Smooth muscle cell of trachea (primary cell): Measurements from ENCODE around the gene TOM1. TPM values are rescaled to one million over a fixed set of nuclear protein-coding genes. Genes with fewer than 3 reads are reported as not detected.

Experiments used
- total RNA-seq: library from RNA; depleted of rRNA; stranded (reverse); fragments of >200 nt; gene quantifications from 2 replicates; pipeline ENCODE4 v1.2.1, GENCODE V29; 2014

TOM1 gene
- total RNA-seq, result 26.2 and 62.9 TPM in 2 replicates

DNA sequence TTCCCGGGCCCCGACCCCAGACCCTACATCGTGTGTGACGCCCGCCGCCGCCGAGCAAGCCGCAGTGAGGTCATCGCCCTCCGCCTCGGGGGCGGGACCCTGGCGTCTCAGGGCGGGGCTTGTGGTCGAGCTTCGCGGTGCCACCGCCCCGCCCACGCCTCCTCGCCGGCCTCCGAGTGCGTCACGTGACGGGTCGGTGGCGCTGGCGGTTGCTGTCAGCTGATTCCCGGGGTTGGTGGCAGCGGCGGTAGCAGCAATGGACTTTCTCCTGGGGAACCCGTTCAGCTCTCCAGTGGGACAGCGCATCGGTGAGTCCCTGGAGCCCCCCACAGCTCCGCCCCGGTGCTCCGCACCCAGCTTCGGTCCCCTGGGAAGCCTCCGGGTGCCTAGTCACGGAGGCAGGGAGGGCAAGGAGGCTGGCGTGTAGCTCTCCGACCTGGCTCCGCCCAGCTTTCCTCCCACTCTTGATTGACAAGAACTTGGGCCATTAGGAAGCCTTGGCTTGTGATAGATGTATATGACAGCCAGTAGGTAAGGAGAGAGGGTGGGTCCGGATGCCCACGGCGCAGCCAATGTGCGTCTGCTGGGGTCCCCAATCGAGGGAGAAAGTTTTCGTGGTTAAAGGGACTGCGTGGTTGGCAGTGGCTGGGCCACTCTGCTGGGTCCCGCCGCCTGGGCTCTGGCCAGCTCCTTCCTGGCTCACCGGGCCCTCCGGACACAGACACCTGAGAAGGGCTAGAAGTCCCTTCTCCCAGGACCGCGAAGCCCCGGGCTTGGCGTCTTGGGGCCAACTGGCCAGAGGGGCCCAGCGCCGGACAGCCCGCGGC, at the start of gene TOM1:
TOM1 (plus strand) TSS at position 222 of the 827 bp plus-strand sequence; CDS start at position 257, 35 bp downstream.

DNA sequence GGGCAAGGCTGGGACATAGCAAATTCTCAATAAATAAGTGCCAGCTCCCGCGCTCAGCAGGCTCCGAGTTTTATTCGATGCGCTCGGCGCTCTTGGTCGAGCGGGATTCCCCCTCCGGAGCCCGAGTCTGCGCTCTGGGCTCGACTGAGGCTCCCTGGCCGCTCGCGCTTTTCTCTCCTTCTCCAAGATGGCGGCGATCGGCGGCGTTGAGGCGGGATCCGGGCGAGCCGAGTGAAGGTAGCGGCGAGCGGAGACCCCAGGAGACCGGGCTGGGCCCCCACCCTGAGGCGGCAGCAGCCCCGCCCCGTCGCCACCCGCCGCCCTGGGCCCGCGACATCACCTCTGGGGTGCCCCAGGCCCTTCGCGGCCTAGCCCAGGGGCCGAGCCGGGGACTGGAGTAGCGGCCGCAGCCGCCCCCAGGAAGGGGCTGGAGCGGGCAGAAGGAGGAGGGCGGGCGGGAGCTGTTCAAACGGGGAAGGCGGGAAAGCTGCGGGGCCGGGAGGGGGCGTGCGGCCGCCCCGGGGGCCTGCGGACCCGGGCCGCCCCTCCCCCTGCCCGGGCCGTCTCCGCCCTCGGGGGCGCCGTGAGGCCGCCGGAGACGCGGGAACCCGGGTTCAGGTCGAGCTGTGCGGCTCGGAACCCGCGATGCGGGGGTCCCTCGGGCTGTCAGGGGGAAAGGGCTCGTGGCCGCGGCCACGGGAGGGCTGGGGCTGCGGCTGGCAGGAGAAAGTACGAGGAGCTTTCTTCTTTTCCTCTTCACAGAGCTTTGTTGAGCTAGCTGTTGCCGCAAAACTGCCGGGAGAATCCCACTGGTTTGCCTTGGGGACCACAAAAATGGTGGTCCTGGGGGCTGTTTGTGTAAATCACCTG, 42.1 kb upstream of the TOM1 start, which contains the start of gene HMGXB4:
HMGXB4 (plus strand) TSS at position 173 of the 870 bp plus-strand sequence. CDS start 4,898 bp downstream, outside the sequence.

DNA sequence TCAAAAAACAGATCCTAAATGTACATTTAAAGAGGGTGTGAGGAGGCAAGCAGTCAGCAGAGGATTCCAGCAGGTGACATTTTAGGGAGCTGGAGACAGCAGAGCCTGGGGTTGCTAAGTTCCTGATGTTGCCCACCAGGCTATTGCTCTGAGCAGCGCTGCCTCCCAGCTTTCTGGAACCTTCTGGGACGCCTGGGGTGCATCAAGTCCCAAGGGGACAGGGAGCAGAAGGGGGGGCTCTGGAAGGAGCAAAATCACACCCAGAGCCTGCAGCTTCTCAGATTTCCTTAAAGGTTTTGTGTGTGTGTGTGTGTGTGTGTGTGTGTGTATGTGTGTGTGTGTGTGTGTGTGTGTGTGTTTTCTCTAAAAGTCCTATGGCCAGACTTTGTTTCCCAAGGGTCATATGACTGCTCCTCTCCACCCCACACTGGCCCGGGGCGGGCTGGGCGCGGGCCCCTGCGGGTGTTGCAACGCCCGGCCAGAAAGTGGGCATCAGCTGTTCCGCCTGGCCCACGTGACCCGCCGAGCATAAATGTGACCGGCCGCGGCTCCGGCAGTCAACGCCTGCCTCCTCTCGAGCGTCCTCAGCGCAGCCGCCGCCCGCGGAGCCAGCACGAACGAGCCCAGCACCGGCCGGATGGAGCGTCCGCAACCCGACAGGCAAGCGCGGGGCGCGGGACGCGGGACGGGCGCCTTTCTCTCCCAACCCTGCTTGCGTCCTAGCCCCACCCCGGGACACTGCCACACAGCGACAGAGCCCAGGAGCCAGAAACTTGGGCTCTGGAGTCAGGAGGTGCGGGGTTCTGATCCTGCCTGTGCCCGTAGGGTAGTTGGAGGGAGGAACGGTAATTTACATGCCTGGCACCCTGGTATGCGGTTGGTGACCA, 81.1 kb downstream of the TOM1 start, which contains the start of gene HMOX1:
HMOX1 (plus strand) TSS at position 560 of the 887 bp plus-strand sequence; CDS start at position 638, 78 bp downstream.

Other genes starting within 250 kb of the TOM1 start
- gene ISX, start 233.7 kb upstream of the TOM1 start, total RNA-seq, result not detected in 2 replicates
- 15.7 and 26.2 TPM in 2 replicates for gene HMGXB4, start 42.4 kb upstream of the TOM1 start, total RNA-seq
- 217 and 768 TPM in 2 replicates for gene HMOX1, start 81.2 kb downstream of the TOM1 start, total RNA-seq
- gene MCM5, start 100.2 kb downstream of the TOM1 start, total RNA-seq, result 18.9 and 65.7 TPM in 2 replicates
- under 0.01 and 0.17 TPM in 2 replicates for gene RASD2, start 240.9 kb downstream of the TOM1 start, total RNA-seq